GM12872 (cell line): ENCODE data around the gene GPM6B.

Experiments used
- TF ChIP-seq, protein P1 (sequence below): IDR thresholded peaks from 3 replicates; pipeline ENCODE4 v1.5.1; 2011; ENCODE audit warnings: low read depth, mild to moderate bottlenecking, low read length, moderate library complexity; ENCODE audit not compliant: insufficient read depth

The GPM6B gene

DNA sequence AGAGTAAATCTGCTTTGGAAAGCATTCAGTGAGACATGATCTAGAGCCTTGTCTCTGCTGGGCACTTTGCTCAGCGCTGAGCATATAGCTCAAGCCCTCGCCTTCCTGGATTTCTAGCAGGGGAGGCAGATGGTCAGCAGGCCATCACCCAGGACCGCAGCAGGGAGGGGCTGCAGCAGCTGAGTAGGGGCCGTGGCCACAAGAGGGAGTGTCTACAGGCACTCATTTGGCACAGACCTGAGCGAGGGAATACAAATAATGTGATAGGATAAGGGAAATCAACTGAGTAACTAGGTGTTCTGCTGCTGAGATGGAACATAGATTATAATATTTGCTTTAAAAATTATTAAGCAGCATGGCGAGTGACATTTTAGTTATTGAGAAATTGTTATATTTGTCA is 52.1 kb downstream of the GPM6B start:
- TF ChIP-seq, protein P1, sequence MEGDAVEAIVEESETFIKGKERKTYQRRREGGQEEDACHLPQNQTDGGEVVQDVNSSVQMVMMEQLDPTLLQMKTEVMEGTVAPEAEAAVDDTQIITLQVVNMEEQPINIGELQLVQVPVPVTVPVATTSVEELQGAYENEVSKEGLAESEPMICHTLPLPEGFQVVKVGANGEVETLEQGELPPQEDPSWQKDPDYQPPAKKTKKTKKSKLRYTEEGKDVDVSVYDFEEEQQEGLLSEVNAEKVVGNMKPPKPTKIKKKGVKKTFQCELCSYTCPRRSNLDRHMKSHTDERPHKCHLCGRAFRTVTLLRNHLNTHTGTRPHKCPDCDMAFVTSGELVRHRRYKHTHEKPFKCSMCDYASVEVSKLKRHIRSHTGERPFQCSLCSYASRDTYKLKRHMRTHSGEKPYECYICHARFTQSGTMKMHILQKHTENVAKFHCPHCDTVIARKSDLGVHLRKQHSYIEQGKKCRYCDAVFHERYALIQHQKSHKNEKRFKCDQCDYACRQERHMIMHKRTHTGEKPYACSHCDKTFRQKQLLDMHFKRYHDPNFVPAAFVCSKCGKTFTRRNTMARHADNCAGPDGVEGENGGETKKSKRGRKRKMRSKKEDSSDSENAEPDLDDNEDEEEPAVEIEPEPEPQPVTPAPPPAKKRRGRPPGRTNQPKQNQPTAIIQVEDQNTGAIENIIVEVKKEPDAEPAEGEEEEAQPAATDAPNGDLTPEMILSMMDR: no peak

GRCh38 chrX:13764281-13764680 is 52.6 kb downstream of the GPM6B start:
- TF ChIP-seq, protein P1: no peak

DNA sequence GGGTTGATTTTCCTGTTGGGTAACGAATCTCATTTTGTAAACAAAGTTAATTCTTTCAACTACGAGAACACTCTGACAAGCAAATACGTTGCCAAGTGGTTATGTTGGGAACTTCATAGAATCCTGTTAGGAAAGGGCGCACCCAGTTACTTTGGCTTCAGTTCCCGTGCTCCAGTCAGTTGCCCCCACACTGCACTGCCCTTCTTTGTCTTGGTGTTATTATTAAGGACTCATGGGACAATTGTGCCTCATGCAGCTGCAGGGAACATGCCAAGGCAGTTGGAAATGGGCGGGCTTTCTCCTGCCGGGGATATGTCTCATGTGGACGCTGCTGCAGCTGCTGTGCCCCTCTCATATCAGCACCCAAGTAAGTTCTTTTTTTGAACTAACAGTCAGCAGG is 53.4 kb downstream of the GPM6B start:
- TF ChIP-seq, protein P1: no peak

DNA sequence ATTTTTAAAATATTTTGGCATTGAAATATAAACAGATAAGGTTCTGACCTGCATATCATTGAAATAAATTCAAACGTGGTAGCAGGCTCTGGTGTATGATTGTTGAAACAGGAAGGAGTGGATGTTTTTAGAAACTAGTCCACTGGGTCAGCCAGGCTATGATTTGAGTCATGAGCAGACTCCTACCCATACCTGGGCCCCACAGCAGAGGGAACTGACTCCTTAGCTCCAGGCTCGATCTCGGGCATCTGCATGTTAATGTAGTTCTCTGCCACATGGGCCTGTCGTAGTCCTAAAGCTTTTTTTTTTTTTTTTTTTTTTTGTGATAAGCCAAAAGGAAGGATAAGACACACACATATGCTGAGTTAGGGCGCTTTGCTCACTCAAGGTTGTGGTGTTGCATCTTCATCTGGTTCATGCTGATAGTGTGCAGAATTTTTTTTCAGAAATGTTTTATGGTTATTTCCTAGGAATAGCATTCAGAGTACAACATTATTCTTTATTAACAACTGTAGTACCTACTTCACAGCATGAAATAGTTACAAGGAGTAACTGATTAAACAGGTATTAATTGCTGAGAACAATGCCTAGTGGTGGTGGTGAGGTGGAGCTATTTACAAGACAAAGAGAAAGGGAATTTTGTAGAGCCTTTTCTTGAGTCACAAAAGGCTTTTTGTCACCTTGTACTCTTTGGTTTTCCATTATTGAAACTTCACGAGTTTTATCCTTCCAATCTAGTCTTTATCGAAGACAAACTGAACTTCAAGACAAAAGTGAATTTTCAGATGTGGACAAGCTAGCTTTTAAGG is 55.1 kb downstream of the GPM6B start:
- TF ChIP-seq, protein P1: no peak

DNA sequence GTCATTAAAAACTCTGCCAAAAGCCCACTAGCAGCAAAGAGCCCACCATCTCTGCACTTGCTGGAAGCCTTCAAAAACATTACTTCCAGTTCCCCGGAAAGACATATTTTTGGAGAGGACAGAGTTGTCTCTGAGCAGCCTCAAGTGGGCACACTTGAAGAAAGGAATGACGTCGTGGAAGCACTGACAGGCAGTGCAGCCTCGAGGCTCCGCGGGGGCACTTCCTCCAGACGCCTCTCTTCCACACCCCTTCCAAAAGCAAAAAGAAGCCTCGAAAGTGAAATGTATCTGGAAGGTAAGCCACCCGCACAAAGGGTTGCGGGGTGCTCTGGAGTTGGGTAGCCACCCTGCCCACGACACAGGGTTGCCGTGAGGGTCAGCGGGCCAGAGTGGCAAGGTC is 56.5 kb downstream of the GPM6B start:
- TF ChIP-seq, protein P1: no peak

DNA sequence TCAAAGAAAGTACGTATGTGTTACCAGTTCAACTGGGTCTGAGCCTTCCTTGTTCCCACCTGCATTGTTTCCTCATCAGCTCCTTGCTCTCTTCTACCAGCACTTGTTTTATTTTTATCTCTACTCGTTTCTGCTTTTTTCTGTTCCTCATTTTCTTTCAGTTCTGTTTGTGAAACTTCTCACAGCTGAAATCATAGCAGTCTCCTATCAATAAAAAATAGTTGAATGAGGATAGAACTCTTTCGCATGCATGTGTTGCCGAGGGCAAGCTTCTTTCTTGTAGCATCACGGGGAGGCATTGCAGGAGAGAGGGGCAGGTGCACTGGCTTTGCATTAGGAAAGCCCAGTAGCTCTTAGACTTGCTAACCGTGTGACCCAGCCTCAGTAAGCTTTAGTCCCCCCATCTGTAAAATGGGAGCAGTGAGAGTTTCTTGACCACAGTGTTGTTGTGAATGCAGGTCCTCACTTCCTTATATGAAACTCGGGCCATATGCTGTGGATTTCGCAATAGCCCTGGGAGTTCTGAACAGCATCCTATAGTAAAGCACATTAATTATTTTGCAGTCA is 57.7 kb downstream of the GPM6B start:
- TF ChIP-seq, protein P1: no peak

DNA sequence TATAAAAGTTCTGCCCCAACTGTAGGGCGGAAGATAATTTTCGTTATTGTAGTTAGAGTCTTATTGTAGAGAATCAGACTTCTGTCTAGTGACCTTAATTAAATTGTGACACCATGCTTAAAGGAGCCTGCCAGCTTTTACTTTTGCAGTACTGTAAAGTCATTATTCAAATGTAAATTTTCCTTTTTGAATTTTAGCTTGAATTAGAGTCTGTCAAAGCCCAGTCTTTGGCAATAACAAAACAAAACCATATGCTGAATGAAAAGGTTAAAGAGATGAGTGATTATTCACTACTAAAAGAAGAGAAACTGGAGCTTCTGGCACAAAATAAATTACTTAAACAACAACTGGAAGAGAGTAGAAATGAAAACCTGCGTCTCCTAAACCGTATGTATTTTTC is 60.5 kb downstream of the GPM6B start:
- TF ChIP-seq, protein P1: no peak
